T-helper 1 cell (primary cell): ENCODE results near the gene TIMM9.
"Not testable (repeated sequence)": the region's sequence is repeated elsewhere in the genome, so short reads cannot be mapped to it uniquely, and the experiment has no call there.

Source experiments
- DNase-seq, 5 donors: peaks; one replicate each; pipeline ENCODE4 v3.0.0-alpha.2; 2012 to 2020
- total RNA-seq, 4 donors: gene quantifications; one replicate each; lab custom pipeline; 2026; lab: John Stamatoyannopoulos, UW

Gene TIMM9, protein sequence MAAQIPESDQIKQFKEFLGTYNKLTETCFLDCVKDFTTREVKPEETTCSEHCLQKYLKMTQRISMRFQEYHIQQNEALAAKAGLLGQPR
- 10.2 to 13.9 (median 11.7) reads per million in 4 donors for total RNA-seq

GRCh38 chr14:58427281-58428117, at the start of gene TIMM9, which contains the start of gene KIAA0586:
Gene TIMM9, minus strand, starts transcription at chr14:58427531. Its CDS starts 15,586 bp downstream, at chr14:58411945.
Gene KIAA0586, plus strand, starts transcription at chr14:58427719. Its CDS starts 546 bp downstream, at chr14:58428265.
- DNase-seq, result peak; percentile 91 to 98 (median 92)

- DNase-seq, result no peak
Observed at GRCh38 chr14:58476320-58476719, 49.0 kb upstream of the TIMM9 start.

DNA sequence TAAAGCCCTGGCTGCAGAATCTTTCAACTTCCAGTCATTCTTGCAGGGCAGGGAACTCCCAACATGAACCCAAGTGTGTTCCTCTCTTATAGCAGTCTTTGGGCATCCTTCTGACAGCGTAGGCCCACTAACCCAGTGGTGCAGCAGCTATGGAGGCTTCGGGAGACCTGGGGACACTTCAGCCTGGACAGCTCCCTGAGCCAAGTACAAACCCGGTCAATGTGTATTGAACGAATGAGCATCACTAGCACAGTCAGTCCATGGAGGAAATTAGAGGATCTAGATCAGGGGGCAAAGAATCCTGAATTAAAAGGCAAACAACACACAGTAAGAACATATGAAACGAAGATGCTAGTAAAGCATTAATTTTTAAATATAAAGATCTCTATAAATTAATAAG, 42.0 kb upstream of the TIMM9 start:
- DNase-seq, result no peak

DNA sequence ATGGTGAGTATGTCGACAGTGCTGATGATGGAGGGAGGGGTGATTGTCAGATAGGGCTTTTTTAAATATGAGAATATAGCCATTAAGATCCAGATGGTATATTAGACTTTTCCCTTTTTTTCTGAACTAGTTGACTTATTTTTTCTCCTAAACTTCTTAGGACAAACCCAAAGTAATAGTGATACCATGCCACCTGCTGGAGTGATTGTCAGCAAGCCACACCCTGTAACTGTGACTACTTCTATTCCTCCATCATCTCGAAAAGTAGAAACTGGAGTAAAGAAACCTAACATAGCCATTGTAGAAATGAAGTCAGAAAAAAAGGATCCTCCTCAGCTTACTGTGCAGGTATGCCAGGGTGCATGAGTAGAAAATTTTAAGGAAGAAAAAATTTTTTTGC, 40.2 kb upstream of the TIMM9 start:
- DNase-seq, result no peak

DNA sequence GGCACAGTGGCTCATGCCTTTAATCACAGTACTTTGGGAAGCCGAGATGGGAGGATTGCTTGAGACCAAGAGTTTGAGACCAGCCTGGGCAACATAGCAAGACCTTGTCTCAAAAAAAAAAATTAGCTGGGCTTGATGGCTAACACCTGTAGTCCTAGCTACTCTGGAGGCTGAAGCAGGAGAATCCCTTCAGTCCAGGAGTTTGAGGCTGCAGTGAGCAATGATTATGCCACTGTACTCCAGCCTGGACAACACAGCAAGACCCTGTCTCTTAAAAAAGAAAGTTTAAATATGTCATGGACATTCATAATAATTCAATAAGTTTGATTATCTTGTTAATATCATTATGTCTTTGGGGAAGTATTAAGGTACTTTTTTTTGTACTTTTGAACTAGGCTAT, 39.1 kb upstream of the TIMM9 start:
- no peak for DNase-seq

DNA sequence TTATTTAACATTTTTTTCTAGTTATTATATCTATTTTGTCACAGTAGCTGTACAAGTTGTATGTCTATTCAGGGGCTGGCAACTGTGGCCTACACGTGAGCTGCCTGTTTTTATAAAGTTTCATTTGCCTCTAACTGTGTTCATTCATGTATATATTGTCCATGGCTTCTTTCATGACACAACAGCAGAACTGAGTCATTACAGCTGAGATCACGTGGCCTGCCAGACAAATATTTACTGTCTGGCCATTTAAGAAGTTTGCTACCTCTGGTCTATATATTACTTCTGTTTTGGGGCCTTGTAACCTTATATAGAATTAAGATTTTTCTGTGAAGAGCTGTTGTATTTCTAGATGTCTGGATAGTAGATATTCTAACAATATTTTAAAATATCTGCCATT, 38.1 kb upstream of the TIMM9 start:
- no peak for DNase-seq

- DNase-seq, result no peak
Observed at GRCh38 chr14:58464652-58465051, 37.3 kb upstream of the TIMM9 start.

- DNase-seq, result no peak
Observed at GRCh38 chr14:58463147-58463546, 35.8 kb upstream of the TIMM9 start.

GRCh38 chr14:58460772-58461171, 33.4 kb upstream of the TIMM9 start:
- DNase-seq, result no peak

DNA sequence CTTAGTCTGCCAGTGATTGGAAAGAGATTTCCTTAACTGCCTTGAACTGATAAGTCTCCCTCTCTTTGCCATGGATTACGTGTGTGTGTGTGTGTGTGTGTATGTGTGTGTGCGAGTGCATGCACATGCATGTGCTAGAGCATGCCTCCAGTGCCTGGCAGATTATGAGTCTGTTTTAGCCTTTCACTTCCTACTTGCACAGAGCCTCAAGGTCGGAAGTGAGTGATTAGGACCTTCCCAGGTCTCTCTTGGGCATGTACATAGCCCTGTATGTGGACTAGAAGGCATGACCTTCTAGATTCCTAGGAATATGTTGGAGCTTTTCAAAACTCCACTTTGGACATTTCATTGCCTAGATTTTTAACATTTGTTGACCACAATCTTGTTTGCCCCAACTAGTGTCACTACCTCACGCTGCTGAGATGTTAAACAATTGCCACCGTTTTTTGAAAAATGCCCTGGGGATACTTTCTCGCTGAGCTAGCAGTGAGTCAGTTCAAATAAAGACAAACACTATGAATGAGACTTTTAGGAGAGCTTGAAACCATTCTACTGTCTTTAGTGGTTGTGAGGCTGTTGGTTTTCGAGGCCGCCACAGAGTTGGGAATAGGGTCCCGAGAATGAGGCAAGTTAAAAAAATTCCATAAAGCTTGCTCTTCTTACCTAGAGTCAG, 28.4 kb upstream of the TIMM9 start:
- DNase-seq, result no peak

- no peak for DNase-seq
Observed at GRCh38 chr14:58444627-58445026, 17.3 kb upstream of the TIMM9 start.

DNA sequence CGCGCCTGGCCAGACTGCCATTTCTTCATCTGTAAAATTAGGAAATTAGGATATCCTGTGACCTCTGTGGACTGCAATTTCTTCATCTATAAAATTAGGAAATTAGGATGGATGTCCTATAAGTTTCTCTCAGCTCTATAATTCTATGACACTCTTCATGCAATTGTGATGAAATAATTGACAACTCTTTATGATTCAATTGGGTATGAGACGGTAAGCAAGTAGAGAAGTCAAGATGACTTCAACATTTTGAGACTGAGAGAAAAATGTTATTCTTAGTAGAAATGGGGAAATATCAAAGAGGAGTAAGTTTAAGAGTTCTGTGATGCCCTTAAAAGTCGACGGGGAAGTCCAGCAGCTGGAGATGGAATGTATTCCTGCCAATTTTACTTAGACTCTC, 12.1 kb upstream of the TIMM9 start:
- no peak for DNase-seq

DNA sequence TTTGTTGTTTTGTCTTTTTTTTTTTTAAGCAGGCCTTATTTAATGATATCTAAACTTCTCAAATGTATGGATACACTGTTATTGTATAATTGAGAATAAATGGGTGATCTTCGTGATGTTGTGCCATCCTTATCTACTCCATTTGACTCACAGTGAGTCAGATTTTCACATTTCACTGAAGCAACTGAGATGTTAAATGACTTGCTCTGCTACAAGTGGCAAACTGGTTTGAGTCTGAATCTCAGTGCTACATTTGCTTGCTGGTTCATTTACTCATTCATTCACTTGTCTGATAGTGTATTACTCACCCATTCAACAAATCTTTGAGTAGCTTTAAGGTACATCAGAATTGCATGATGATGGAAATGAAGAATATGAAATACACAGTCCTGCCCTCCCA, 2.8 kb upstream of the TIMM9 start:
- DNase-seq, result peak in 1 of 5 donors; percentile 62

- peak in 1 of 5 donors; percentile 53 for DNase-seq
Observed at GRCh38 chr14:58428118-58428683, 870 bp upstream of the TIMM9 start.

- peak; percentile 12 to 66 (median 29) for DNase-seq
Observed at GRCh38 chr14:58426670-58427280, 556 bp downstream of the TIMM9 start.

GRCh38 chr14:58416934-58417333, 10.4 kb downstream of the TIMM9 start:
- not testable (repeated sequence) for DNase-seq

DNA sequence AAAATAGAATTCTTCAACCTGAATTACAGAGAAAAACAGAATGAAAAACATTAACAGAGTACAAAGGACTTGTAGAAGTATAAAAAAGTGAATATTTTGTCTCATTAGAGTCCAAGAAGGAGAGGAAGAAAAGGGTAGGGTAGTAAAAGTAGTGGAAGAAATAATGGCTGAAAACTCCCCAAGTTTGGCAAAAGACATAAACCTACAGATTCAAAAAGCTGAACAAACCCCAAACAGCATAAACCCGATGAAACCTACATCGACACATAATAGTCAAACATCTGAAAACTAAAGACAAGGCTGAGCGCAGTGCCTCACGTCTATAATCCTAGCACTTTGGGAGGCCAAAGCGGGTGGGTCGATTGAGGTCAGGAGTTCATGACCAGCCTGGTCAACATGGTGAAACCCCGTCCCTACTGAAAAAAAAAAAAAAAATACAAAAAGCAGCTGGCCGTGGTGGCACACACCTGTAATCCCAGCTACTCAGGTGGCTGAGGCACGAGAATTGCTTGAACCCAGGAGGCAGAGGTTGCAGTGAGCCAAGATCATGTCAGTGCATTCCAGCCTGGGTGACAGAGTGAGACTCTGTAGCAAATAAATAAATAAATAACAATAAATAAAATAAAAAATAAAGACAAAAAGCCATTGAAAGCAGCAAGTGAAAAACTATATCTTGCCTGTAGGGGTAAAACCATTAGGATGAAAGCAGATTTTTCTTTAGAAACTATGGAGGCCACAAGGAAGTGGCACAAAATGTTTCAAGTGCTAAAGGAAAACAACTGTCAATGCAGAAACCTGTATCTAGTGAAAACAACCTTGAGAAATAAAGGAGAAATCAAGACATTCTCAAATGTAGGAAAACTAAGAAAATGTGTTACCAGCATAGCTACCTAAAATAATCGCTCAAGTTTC, 11.4 kb downstream of the TIMM9 start:
- DNase-seq, result no peak

DNA sequence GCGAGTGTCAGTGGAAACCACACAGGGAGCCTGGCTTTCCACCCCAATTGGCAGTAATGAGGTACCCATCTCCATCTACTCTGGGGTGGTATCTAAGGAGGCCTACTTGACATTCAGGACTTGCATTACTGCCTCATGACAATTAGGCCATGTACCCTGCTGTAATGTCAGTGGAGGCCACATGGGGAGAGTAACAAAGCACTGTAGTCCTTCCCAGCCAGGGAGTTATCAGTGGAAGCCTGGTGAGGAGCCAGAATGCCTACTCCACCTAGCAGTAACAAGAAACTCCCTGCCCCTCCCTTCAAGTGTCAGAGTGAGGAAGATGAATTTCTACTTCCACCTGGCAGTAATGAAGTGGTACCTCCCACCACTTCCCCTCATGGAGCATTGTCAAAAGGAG, 12.5 kb downstream of the TIMM9 start:
- no peak for DNase-seq

GRCh38 chr14:58408681-58409215, 18.6 kb downstream of the TIMM9 start:
- no peak for DNase-seq

GRCh38 chr14:58401587-58401986, 25.7 kb downstream of the TIMM9 start:
- DNase-seq, result peak in 1 of 5 donors; percentile 7

GRCh38 chr14:58398895-58399294, 28.4 kb downstream of the TIMM9 start:
- no peak for DNase-seq

DNA sequence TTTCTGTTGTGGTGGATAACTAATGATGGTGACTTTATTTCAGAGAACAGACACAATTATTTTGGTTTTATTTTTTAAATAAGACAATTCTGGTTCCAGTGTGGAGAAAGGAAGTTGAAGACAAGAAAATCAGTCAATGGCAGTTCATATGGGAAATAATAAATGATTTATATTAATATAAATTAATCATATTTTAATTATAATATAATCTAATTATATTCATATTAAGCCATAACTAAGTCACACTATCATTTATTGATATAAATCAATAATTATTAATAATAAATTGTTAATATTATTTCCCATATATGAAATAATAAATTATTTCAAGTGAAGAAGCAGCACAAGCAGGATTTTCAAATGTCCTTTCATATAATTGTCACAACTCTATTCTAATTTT, 28.8 kb downstream of the TIMM9 start:
- no peak for DNase-seq
